GM21529 (cell line): ENCODE measurements around the gene C9orf50.
"Not testable (repeated sequence)": the region's sequence is repeated elsewhere in the genome, so short reads cannot be mapped to it uniquely, and the experiment has no call there.

Source experiments
- ATAC-seq: cut with Tn5 transposase; IDR thresholded peaks from one replicate; pipeline ENCODE4 v1.9.1; 2021; ENCODE audit not compliant: unreplicated experiment

Gene C9orf50

DNA sequence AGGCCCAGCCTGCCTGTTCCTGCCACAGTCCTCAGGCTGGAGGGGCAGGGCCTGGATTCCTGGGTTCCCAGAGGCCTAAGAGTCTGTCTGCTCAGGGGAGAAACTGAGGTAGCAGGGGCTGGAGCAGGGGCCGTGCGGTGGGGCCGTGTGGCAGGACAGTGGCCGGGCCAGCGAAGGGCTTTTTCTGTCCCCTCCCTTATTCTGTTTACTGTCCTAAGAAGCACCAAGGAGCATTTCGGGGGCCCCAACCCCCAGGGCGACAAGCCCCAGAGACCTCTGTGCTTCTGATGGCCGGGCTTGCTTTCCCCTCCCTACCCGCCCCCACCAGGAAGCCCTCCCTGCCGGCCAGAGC, 27.8 kb upstream of the C9orf50 start:
- ATAC-seq: no peak

DNA sequence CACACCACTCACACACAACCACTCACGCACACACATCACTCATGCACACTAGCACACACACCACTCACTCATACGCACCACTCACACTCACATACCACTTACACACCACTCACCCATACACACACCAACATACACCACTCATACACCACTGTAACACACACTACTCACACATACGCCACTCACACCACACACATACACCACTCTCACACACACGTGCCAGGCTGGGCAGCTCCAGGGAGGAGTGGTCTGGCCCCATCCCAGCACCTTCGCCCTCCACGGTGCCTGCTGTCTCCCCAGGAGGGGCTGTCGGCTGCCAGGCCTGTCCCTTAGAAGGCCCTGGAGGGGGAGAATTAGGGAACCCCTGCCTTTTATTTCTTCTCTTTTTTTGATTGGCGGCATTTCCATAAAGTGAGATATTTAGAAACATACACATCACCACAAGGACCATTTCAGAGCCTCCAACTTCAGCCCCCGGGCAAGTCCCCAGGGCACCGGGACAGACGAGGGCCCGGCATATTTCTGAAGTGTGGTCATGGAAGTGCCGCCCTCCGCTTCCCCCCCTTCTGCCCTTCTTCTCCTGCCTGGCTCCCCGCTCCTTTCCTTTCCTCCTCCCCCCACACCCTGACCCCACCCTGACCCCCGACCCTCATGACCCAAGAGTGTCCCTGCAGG, 27.3 kb upstream of the C9orf50 start:
- ATAC-seq: no peak

DNA sequence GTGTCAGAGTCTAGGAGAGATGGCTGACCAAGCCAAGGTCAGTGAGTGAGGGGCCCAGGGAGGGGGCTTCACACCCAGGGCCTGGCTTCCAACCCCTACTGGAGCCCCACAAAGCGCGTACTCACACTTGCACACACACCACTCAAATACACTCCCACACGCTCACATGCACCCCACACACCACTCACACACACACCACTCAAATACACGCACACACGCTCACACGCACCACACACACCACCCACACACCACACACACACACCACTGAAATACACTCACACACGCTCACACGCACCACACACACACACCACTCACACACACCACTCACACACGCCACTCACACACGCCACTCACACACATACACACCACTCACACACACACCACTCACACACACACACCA, 26.7 kb upstream of the C9orf50 start:
- no peak for ATAC-seq

DNA sequence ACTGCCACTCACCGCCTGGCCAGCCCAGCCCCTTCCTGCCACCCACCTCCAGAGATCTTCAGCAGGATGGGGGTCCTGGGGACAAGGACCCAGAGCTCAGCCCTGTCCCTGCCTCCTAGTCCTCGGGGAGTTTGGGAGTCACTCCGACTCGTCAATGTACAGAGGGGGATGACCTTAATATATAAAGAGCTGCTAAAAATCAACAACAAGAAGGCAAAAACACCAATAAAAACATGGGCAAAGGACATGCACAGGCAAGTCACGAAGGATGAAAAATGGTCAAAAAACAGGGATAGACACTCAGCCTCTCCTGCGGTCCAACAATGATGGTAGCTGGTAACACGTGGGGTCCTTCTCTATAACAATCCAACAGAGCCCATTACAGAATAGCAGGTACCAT, 25.8 kb upstream of the C9orf50 start:
- no peak for ATAC-seq

DNA sequence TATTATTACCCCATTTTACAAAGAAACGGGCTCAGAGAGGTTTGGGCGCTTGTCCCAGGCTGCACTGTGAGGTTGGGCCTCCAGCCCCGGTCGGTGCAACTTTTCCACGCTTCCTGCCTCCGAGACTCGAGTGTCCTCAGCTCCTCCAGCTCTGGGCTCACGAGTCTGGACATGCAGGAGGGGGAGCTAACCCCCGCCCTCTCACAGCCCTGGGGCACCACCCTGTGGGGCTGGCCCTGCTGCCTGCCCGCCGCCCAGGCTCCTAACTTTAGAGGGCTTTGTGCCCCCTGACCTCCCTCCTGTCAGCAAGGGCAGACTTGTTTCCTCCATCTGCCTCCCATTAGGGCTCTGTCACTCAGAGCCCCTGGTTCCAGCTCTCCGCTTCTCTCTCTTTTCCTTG, 25.4 kb upstream of the C9orf50 start:
- no peak for ATAC-seq

DNA sequence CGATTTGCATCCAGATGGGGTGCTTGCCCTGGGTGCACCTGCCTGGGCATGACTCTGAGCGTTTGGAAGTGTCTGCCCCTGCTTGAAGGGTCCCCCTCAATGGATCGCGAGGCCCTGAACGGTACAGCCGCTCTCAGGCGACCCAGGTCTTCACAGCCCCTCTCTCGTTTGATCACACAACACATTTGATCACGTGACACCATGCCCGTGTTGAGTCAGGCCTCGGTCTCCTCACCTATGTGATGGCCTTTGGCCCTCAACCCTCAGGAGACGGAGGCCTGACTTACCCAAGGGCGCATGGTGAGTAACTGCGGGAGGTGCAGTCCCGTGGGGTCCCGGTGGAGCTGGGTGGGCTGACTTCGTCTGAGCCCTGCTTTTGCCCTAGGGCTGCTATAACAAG, 24.0 kb upstream of the C9orf50 start:
- ATAC-seq: no peak

DNA sequence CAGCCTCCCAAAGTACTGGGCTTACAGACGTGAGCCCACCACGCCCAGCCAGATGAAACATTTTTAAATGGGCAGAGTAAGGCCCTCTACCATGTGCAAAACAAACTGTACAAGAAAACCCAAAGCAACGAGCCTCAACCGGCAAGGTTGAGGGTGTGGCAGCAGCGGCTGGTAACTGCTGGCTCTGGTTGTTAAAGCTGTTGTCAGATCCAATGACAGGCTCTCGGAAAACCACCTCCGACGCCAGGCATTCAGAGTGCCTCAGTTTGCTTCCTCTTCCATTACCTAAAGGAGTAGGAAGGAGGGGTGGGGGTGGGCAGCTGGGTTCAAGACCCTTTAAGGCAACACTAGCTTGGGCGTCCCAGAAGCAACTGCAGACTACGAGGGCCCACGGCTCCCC, 23.5 kb upstream of the C9orf50 start:
- ATAC-seq: no peak

DNA sequence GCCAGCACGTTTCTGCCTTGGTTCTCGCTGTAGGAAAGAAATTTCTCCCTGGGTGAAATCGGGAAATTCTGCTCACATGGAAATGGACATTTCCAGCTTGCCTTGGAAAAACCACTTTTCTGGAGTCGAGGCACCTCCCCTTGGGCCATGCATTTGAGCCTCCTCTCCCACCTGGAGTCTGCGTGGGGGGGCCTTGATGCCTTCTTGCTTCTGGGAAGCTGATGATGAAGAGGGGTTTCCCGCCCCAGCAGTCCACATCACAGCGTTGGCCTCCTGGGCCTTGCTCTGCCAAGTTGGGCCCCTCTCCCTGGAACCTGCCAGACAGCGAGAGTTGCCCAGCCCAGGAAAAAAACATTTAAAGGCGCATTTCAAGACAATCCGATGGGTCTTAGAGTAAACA, 22.8 kb upstream of the C9orf50 start:
- ATAC-seq: no peak

DNA sequence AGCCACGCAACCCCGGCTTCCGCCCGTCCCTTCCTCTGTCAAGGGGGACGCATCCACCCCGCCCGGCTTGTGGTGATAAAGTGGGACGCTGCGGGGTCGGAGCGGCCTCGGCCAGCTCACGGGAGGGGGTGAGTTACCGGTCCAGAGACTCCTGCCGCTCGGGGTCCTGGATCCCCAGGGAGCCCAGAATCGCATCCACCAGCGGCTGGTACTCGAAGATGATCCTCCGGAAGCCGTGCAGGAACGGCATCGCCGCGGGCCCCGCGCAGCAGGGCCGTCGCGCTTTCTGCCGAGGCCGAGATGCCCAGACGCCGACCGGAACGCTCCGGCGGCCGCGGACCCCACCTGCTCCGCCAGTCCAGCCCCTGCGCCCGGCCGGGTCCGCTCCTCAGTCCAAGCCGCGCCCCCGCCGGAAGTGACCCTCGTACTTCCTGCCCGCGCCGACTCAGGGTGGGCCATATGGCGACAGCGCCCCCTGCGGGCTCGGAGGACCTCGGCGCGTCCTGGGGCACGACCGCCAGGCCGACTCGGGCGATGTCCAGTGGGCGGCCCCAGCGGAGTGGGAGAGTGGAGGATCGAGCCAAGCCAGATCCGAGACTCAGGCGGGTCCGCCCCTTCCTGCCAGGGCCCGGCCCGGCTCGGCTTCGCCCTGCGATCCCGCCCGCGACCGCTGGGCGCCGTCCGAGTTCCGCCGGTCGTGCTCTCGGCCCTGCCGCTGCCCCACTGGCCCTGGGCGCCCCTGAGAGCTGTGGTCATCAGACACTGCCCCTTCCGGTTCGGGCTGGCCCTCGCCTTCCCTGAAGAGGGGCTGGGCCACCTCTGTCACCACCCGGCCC, 21.1 kb upstream of the C9orf50 start, which contains the start of gene ASB6:
Gene ASB6, minus strand, starts transcription at position 402 of the 836 bp plus-strand sequence. Its CDS starts 152 bp downstream, at position 250.
- ATAC-seq: peak; percentile 89

DNA sequence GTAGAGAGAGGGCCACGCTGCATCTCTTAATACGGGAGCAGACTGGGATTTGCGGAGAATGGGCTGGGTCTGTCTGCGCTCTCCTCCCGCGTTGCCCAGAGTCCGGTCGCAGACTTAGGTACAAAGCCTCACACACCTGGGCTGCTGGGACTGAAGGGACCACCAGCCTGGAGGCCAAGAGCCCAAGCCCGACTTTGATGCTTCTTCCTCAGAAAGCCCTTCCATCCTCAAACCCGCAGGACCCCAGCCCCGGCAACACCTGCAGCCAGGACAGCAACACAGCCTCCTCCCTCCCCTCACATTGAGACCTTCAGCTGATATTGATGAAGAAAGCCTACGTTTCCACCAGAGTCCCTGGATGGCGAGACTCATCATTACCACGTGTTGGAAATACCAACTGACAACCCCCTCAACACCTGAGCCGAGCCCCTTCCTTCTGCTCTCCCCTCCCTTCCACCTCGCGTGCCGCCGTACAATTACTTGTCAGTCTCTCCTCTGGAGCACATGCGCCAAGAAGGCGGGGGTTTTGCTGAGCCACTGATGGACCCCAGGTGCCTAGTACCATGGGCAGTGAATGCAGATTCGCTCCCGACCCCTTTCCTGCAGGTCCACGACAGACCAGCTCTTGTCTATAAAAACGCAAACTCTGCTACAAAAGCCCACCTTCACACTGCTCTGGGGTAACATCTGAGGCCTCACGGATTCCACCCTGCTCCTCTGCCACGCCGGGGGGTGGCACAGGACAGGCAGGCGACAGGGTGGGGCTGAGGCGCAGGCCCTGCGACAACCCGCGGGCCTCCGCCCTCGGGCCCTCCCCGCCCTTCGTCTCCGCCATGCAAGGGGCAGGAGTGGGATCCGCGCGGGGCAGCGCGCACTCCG, 20.2 kb upstream of the C9orf50 start:
- no peak for ATAC-seq

DNA sequence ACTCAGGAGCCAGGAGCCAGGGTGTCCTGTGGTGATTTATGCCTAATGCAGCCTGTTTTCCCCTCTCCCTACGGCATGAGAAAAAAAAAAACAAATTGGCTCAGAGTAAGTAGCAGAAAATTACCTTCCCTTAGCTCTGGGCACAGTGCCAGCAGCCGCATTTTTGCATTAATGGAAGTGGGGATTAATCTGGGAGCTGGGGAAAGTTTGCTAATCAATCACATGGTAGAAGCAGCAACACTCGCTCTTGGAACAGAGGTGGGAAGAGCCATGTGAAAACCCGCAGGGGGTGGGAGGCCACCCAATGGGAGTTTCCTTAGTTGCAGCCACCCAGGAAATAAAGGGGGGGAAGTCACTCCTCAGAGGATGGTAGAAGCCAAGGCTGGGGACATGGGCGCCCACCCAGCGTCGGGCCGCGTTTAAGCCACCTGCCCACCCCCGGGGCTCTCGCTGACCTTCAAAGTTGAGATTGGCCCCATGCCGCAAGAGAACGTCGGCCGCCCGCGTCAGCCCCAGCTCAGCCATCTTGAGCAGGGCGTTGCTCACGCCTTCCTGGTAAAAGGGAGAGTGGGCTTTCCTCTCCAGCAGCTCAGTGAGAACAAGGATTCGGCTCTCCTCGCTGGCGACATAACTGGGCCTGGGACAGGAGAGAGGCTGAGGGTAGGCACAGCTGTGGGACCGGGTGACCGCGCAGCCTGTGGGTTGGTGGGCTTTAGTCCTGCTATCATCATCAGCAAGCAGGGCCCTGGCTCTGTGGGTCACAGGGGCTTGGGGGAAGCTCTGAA, 19.4 kb upstream of the C9orf50 start:
- ATAC-seq: no peak

DNA sequence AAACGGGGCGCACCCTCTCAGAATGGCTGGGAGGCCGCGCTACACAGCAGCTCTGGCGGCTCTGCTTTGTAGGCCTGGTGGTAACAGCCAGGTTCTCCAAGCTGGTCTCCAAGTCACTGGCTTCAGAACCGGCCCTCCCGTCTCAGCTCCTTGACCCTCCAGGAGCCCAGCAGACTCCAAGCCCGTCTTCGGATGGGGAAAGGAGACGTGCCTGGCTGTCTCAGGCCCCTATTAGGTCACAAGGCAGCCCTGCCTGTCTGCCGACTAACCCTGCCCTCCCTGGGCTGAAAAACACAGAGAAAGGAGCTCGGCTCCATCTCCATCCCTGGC, 18.8 kb upstream of the C9orf50 start:
- no peak for ATAC-seq

DNA sequence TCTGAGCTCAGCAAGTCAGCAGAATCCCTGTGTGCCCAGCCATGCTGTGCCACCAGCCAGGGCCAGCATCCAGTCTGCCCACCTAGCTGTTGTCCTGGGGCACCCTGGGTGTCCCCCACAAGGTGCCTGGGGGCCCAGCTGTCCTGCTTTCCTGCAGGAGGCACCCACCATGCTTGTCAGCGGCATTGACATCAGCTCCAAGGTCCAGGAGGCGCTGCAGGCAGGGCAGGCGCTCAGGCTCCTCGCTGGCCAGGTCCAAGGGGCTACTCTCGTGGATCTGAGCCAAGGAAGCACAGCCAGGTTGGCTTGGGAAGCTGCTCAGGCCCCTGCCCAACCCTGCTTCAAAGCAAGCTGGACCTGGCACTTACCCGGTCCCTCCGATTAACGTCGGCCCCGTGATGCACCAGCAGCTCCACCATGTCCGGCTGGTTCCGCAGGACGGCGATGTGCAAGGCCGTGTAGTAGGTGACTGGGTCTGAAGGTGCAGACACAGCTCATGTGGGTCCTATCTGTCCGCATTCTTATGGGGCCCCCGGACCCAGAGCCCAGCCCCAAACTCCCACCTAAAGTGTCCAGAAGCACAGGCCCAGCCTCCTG, 18.2 kb upstream of the C9orf50 start:
- no peak for ATAC-seq

DNA sequence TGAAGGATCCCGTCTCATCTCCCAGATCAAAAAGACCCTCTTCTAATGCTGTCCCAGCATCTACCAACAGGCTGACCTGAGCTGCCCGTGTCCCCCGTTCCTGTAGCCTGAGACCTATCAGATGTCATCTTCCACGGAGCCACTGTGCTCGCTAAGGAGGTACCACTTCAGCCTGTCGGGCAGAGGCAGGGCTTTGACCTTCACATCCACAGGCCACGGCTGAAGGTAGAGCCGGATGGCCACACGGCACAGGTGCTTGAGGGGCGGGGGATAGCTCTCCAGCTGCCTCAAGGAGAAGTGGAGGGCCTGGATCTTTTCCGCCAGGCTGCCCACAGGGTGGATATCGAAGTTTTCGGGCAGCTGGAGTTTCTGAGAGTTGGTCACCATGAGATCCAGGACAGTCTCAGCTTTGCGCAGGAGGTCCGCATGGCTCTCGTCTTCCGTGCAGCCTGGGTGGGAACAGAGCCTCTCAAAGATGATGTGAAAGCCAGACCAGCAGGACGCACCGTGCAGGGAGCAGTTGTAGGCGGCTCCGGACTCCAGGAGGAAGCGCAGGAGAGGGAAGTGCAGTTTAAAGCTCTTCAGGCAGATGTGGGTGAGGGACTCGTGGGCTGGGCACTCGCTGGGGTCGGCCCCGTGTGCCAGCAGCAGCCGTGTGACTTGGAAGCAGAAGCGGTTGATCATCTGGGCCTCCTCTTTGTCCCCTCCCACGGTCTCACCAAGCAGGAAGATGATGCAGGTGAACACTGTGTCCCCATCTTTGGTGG, 17.0 kb upstream of the C9orf50 start:
- ATAC-seq: no peak

DNA sequence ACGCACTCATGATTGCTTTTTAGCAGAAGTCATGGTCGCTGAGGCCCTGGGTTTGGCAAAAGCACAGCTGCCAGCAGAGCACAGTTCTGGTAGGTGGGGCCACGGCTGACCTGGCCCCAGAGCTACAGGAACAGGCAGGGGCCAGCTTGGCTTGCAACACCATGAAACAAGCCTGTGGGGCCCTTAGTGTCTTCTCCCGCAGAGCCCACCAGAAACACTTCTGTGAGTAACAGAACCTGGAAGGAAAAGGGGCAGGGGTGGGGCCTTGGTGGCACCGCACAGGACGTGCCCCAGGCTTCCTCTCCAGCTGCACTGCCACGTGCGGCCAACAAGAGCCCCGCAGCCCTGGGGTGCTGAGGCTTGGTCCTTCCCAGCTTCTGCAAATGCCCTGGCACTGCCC, 16.2 kb upstream of the C9orf50 start:
- no peak for ATAC-seq

DNA sequence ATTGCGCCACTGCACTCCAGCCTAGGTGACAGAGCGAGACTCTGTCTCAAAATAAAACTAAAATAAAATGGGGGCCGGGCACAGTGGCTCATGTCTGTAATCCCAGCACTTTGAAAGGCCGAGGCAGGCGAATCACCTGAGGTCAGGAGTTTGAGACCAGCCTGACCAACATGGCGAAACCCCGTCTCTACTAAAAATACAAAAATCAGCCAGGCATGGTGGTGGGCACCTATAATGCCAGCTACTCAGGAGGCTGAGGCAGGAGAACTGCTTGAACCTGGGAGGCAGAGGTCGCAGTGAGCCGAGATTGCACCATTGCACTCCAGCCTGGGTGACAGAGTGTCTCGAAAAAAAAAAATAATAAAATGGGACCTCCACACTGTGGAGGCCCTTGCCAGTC, 15.4 kb upstream of the C9orf50 start:
- ATAC-seq: not testable (repeated sequence)

DNA sequence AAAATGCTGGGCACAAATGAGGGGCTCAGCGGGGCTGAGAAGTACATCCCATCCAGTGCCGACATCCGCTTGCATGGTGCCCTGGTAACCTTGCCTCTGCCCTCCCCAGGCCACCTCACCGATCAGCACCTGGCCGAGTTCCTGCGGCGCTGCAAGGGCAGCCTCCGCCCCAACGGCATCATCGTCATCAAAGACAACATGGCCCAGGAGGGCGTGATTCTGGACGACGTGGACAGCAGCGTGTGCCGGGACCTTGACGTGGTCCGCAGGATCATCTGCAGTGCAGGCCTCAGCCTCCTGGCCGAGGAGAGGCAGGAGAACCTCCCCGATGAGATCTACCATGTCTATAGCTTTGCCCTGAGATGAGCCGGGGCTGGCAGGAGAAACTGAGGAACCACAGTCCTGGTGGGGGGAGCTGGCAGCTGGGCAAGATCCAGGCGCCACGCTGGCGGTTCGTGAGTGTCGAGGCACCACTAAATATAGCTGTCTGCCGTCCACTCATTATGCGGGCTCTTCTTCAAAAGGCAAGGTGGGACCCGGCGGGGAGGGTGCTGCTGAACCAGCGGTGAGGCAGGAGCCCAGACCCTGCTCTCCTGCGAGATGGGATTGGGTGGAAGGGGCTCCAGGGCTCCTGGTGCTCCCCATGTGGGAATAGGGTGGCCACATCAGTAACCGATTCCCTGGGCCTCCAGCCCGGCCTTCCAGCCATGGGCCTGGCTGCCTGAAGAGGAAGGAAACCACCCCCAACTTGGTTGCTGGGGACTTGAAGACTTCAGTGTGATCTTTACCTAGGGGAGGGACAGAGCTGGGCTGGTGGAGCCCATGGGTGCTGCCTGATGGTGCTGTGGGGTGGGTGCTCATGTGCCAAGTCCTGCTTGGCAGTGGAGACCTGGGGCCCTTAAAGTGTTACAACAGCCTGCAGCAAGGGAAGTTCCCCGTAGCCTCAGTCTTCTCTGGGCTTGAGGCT, 14.5 kb upstream of the C9orf50 start:
- ATAC-seq: no peak

DNA sequence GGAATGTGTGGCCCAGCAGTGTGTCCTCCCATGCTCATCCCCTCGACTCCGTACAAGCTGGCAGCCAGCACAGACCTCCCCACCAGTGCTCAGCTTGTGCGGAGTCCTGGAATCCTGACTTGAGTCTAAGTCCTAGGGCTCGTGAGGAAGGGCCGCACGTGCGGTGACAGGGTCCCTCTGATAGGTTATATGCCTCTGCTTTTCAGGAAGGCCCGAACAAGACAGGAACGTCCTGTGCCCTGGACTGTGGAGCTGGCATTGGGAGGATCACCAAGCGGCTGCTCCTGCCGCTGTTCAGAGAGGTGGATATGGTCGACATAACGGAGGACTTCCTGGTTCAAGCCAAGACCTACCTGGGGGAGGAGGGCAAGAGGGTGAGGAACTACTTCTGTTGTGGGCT, 12.9 kb upstream of the C9orf50 start:
- ATAC-seq: no peak

DNA sequence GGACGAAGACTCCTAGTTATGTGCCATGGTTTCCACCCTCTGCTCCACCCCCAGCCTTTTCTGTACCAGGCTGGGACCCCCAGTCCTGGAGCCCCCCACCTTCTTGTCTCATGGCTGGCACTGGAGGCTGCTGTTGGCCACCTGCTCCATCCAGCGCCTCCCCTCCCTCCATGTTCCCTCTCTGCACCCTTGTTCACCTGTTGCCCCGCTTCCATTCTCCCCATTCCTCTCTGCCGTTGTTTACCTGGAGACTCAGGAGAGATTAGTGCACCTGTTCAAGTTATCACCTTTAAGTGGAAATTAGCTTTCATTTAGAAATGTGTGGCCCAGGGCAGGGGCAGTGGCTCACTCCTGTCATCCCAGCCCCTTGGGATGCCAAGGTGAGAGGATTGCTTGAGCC, 12.3 kb upstream of the C9orf50 start:
- no peak for ATAC-seq
